ELR (cell line): ENCODE data around the gene UNK.
"Not testable (repeated sequence)": the region's sequence is repeated elsewhere in the genome, so short reads cannot be mapped to it uniquely, and the experiment has no call there.

Experiments used
- DNase-seq: peaks from one replicate; pipeline ENCODE4 v3.0.0-alpha.2; 2015; ENCODE audit warnings: low read depth

The UNK gene

DNA sequence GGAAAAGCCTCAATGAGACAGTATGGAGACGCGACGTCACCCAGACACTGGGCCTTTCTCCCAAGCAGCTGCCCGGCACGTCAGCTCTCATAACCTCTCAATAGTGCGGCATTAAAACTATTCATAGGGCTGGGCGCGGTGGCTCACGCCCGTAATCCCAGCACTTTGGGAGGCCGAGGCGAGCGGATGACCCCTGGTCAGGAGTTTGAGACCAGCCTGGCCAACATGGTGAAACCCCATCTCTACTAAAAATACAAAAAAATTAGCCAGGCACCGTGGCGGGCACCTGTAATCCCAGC is 67.0 kb downstream of the UNK start:
- DNase-seq = not testable (repeated sequence)

DNA sequence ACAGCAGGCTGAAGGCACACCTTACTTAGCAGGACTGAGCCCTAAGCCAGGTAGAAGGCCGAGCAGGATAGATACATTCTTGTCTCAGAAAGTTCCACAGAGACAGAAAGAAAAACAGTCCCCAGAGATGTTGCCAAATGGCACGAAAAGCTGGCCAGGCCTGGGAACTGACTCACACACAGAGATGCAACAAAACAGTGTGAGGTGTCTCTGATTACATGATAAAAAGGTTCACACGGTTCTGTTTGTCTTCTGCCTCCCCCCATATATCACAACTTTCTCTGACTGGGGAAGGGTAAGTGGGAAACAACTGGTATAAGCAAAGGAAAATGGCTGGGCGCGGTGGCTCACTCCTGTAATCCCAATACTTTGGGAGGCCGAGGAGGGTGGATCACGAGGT is 68.8 kb downstream of the UNK start:
- peak; percentile 77 for DNase-seq

DNA sequence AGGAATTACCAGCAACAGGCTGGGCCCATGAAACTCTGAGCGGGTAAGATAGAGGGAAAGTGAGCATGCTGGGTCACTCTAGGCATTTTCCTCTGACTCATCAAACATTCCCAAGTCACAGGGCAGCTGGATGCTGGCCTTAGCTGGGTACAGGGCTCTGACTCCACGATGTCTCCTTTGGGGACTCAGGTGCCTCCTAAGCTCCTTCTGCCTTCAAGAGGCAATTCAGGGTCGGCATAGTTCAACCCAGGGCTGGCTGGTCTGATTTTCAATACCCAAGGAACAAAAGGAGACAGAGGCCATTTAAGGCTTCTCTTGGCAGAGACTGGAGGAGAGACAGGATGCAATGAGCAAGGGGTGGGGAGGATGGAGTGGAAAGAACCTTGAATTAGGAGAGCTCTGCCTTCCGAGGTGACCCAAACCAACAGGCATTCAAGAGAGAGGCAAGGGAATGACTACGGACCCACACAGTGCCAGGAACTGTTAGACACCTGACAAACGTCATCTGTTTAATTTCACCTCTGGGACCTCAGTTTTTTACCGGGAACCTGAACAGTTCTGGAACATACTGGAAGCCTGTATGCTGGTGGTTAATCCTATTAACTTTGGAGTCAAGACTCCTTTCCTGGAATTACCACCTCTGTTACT is 69.6 kb downstream of the UNK start:
- DNase-seq = peak; percentile 91

DNA sequence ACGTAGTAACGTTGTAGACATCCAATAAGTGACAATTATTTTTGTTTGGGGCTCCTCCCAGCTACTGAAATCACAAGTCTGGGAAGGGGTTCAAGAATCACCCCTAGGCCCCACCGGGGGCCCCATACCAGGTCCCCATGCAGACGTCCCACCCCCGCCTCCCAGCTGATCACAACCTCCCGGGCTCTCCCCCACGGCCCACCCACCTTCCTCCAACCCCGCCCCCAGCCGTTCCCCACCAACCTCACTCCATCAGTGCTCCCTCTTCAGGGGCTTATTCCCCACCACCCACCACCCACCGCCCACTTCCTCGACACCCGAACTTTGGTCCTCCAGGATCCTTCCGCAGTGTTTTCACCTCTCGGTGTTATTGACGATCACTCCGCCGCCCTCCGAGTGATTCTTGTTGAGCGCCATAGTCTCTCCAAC is 70.3 kb downstream of the UNK start:
- DNase-seq = no peak

DNA sequence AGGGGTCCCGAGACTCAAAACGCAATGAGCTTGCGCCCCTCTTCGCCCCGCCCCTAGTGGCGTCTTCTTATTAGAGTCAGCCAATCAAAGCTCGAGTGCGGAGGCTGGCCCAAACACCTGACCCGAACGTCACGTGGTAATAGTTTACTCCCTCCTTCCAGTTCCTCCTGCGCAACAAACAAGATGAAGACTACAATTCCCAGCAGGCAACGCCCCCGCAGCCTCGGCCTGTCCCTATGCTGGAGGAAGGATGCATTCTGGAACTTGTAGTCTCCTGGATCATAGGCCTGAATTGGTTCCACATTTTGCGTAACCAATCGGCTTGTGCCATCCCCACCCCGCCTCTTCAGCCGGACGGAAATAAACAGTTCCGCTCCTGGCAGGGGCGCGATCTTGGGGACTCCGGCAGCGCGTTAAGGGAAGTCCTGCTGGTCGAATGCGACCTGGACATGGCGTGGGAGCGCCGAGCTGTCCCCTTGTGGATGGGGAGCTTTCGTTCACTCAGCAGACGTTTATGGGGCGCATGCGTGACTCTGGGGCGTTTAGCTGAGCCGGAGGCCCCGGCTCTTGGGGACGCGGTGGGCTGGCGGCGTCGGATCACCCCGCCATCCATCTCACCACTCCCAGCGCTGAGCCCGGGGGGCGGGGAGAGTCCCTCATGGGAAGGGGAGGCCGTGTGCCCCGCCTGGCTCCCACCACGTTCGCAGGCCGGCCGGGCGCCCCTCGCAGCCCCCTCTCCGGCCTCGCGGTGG is 70.9 kb downstream of the UNK start, which contains the start of gene WBP2:
WBP2 (minus strand) TSS at position 26 of the 752 bp plus-strand sequence. CDS start 38 bp downstream, outside the sequence.
- DNase-seq = peak; percentile 100

DNA sequence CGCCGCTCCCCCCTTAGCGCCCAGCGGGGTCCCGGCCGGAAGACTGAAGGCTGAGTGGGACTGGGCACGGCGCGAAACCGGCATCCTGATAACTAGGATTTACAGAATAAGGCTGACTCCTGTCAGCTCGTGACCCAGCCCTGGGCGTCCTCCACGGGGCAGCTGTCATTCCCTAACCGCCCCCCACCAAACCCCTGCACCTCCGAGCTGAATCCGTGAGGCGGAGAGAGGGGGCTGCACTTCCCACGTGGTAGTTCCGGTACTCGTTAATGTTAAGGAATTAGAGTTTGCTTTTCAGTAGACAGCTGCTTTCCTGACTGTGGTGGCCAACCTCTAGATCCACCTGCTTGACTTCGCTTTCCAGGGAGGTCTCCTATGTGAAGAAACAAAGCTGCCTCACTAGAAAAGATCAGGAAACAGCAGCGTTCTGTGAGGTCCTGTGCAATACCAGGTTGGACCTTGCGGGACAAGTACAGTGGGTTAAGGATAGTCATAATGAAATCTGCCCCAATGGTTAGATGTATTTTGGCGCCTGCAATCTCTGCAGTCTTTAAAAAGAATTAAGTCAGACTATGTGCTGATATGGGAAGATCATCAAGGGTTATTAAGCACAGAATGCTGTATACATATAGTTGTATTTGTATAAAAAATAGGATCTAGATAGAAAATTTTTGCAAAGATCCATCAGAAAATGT is 71.6 kb downstream of the UNK start:
- peak; percentile 71 for DNase-seq

DNA sequence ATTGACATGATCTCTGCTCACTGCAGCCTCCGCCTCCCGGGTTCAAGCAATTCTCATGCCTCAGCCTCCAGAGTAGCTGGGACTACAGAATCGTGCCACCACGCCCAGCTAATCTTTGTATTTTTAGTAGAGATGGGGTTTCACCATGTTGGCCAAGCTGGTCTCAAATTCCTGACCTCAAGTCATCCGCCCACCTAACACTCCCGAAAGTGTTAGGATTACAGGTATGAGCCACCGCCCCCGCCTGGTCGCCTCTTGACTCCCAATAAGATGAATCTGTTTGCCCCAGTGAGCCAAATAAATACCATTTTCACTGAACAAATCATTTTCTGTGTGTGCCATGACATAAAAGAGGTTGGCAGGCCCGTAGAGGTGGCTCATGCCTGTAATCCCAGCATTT is 74.8 kb downstream of the UNK start:
- not testable (repeated sequence) for DNase-seq

DNA sequence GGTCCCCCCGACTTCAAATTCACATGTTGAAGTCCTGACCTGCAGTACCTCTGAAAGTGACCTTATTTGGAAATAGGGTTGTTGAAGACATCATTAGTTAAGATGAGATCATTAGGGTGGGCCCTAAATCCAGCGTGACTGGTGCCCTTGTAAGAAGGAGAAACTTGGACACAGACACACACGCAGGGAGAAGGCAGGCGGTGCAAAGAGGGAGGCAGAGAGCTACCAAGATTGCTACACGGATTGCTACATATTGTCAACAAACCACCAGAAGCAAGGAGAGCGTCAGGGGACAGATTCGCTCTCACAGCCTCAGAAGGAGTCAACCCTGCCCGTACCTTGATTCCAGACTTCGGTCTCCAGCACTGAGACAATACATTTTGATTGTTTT is 77.3 kb downstream of the UNK start:
- no peak for DNase-seq

DNA sequence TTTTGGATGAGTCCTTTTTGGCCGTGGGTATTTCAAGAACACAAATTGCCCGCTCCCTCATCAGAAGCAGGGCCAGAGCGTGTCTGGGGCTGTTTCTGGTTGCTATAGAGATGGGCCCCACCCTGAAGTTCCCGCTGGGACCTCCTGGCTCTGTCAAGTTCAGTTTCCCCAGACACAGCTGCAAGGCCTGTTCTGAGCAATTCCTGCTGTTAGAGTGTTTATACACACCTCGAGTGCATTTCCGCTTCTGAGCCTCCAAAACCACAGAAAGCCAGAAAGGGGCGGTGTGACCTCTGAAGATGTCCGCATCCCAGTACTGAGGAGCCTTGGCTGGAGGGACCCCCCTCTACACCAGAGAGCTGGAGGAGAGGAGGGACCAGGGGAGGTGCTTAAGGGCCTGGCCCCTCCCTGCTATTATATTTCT is 79.9 kb downstream of the UNK start:
- peak; percentile 86 for DNase-seq

DNA sequence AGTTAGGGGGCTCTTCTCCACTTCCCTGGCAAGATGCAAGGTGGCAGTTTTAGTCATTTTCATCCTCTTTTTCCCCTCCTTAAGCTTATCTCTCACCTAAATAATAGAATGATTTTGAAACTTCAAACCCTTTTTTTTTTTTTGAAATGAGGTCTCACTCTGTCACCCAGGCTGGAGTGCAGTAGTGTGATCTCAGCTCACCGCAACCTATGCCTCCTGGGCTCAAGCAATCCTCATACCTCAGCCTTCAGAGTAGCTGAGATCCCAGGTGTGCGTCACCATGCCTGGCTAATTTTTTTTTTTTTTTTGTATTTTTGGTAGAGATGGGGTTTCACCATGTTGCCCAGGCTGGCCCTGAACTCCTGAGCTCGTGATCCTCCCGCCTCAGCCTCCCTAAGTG is 80.3 kb downstream of the UNK start:
- DNase-seq = not testable (repeated sequence)

DNA sequence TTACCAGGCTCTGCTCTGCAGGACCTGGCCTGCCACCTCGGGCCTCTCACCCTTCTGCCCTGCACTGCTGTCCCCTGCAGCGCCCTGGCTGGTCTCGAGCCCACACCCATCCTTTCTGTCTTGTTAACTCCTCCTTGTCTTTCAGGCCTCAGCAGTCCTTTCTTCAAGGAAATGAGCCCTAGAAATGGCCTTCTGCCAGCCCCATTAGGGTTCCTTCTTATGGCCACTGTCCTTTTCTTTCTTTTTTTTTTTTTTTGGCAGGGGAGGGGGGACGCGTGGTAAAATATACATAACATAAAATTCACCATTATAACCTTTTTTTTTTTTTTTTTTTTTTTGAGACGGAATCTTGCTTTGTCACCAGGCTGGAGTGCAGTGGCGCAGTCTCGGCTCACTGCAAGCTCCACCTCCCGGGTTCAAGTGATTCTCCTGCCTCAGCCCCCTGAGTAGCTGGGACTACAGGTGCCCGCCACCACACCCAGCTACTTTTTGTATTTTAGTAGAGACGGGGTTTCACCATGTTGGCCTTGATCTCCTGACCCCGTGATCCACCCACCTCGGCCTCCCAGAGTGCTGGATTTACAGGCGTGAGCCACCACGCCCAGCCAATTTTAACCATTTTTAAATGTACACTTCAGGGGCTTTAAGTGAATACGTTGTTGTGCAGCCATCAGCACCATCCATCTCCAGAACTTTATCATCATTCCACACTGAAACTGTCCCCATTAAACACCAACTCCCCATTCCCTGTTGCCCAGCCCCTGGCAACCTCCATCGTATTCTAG is 81.0 kb downstream of the UNK start:
- DNase-seq = not testable (repeated sequence)

DNA sequence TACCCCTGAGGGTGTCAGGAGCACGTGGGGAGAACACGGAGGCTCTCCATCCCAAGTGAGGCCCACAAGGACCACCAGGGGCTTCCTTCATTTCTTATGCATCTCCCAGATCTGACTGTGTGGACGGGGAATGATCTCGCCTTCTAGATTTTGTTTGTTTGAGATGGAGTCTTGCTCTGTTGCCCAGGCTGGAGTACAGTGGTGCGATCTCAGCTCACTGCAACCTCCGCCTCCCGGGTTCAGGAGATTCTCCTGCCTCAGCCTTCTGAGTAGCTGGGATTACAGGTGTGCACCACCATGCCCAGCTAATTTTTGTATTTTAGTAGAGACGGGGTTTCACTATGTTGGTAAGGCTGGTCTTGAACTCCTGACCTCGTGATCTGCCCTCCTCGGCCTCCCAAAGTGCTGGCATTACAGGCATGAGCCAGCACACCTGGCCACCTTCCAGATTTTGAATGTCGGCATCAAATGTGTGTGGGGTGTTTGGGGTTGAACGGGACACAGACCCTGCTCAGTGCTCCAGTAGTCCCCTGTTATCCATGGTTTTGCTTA is 84.2 kb downstream of the UNK start:
- not testable (repeated sequence) for DNase-seq

DNA sequence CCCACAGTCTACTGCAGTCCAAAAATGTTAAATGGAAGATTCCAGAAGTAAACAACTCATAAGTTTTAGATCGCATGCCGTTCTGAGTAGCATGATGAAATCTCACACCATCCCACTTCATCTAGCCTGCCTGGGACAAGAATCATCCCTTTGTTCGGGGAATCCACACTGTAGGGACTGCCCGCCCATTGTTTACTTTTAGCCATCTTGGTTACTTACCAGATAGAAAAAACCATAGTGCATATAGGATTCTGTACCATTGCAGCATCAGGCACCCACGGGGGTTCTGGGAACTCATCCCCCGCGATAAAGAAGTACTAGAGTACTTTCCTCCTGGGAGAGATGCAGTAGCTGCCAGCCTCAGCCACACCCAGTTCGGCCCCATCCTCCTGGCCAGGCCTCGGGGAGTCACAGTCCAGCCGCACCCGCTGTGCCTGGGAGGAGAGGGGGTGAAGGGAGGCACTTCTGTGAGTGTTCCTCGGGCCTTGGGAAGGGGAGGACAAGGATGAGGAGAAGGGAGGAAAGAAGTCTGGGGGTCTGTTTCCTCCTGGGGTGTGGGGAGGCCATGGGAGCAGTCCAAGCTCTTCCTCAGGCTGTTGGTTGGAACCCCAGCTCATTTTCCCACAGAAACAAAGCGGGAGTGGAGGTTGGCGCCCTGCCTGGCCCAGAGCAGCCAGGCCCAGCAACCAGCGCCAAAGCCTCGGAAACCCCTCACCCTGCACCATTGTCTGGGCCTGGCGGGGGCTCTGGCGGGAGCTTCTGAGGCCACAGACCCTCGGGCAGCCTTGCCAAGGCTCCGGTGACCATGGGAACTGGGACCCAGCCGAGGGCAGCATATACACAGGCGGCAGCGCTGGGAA is 84.9 kb downstream of the UNK start:
- peak; percentile 52 for DNase-seq

DNA sequence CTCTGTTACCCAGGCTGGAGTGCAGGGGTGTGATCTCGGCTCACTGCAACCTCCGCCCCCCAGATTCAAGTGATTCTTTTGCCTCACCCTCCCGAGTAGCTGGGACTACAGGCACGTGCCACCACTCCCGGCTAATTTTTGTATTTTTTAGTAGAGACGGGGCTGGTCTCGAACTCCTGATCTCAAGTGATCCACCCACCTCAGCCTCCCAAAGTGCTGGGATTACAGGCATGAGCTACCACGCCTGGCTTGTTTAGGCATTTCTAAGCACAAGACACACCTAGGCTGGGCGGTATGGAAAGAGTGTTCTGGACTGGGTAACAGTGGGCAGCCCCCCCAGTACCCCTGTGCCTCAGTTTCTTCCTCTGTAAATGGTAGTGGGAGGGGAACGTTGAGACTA is 85.6 kb downstream of the UNK start:
- DNase-seq = not testable (repeated sequence)

DNA sequence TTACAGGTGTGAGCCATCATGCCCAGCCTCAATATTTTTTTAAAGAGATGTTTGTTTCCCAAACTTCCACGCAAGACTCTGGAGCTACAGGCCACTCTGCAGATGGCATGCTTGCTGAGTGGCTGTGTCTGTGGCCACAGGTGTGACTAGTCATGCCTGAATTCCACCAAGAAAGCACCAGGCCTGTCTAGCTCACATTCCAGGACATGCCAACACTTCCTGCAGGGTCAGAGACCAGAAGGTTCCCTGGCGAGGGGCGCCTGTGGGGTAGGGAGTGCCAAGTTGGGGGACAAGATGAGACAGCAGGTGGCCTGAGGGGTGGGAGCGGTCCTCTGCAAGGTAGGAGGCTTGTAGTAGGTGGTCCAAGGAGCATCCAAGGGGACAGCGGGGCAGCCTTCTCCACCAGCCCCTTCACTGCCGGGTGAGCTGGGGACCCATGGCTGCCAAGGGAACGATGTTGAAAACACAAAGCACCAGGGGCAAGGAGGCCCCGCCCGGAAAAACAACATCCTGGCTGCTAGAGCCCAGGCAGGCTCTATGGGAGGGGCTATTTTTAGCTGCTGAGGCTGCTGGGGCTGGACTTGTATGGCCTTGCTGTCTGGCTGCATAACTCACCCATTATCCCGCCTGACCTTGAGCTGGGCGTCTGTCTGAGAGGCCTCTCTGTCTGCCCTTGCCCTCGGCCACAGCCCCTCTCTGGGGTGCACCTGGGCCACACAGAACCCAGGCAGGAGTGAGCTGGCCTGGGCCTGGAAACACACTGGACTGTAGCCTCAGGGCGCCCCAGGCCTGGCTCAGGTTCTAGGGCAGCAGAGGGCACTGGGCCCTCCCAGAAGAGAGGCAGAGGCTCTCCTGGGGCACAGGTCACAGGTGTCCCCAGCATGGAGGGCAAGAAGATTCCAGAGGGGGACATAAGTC is 88.1 kb downstream of the UNK start:
- DNase-seq = peak; percentile 79

DNA sequence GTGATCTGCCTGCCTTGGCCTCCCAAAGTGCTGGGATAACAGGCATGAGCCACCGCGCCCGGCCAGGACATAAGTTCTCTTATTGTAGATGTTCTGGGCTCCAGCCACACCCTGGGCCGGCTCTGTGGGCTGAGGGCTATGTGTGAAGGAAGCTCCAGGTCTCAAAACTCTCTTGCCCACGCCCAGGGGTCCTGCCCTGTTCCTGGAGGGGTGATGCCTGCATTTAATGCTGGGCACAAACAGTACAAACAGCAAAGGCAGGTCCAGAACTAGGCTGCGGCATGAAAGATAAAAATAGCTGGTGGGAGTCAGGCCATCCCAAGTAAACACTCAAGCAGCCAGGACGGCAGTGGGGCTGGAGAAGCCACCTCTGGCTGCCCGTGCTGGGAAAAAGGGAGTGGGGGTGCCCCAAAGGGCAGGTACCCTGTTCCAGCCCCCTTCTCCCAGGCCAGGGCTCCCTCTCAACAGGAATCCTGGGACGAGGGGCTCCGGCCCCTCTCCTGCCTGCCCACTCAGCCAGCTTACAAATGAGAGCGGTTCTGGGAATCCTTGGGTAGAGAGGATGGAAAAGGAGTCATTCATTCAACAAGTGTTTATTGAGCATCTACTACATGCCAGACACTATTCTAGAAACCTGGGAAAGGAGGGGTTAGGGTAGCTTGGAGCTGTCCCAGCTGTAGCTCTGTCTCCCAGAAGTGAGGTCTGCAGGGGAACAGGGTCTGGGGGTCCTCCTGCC is 89.1 kb downstream of the UNK start:
- no peak for DNase-seq

DNA sequence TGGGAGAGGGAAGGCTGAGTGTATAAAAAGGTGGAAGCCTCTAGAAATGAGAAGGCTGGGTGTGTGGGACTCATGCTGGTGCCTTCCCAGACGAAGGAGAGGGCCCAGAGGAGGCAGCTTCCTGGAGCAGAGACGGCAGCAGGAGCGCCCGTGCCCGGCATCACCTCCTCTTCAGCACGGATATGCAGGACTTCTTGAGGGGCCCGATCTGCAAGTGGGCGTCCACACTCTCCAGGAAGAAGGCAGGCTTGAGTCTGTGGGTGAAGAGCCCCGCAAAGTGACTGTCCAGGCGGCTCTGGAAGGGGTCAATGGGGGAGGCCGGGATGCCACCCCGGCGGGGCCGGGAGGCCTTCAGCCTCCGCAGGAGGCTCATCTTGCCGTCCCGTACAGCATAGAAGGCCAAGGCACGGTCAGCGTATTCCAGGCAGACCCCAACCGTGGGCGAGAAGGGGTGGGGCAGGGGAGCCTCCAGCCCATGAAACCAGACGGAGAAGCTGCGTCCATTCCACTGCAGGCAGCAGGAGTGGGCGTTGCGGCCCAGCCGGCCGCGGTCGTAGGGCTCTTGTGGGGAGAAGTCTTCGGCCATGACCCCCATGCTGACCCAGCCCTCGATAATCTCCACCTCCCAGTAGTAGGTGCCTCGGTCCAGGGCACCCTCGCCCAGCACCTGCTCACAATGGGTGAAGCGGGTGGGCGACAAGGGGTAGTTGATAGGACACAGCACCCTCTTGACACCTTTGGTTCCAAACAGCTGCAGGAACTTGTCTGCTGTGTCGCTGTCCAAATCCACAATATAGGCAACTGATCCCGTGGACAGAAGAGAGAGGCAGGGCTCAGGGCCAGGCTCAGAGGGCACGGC is 89.9 kb downstream of the UNK start:
- DNase-seq = no peak
